Measurements from ENCODE around the gene ADAMTSL1. TPM values are rescaled to one million over a fixed set of nuclear protein-coding genes. Genes with fewer than 3 reads are reported as not detected.

Gene ADAMTSL1
- total RNA-seq, 1 experiment from 2014 or later, result not detected

DNA sequence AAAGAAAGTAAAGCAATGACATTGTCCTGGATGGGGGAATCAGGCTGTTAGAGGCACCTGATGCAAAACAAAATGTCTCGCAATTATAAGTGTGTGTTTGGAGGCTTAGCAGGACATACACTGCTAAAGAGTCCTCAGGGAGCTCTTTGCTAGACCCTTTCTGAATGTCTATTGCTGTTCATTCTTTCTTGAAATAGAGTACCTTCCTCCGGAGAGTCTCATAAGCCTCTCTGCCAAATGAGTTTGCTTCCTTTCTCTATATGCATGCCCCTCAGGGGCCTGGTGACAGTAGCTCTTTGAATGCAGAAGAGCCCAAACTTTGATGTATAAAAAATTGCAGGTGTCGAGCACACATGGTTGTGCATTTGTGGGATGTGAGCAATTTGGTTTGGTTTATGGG lies 26.4 kb upstream of the ADAMTSL1 start:
- DNase-seq, result no peak
- H3K4me1 Mint-ChIP-seq (ENCODE audit: low read depth, unreplicated experiment), result no peaks in the 10 kb centered on the region
- intact Hi-C loops (cut with micrococcal nuclease; ENCODE audit: unreplicated experiment), result no loop called here
- no peaks in the 10 kb centered on the region for H3K9me3 Mint-ChIP-seq (ENCODE audit: low read depth, unreplicated experiment)
- TF ChIP-seq, protein P1, sequence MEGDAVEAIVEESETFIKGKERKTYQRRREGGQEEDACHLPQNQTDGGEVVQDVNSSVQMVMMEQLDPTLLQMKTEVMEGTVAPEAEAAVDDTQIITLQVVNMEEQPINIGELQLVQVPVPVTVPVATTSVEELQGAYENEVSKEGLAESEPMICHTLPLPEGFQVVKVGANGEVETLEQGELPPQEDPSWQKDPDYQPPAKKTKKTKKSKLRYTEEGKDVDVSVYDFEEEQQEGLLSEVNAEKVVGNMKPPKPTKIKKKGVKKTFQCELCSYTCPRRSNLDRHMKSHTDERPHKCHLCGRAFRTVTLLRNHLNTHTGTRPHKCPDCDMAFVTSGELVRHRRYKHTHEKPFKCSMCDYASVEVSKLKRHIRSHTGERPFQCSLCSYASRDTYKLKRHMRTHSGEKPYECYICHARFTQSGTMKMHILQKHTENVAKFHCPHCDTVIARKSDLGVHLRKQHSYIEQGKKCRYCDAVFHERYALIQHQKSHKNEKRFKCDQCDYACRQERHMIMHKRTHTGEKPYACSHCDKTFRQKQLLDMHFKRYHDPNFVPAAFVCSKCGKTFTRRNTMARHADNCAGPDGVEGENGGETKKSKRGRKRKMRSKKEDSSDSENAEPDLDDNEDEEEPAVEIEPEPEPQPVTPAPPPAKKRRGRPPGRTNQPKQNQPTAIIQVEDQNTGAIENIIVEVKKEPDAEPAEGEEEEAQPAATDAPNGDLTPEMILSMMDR (IDR thresholded peaks at IDR 0.05; ENCODE audit: unreplicated experiment), result no peak
- no peaks in the 10 kb centered on the region for H3K36me3 Mint-ChIP-seq (ENCODE audit: insufficient read depth, unreplicated experiment)
- BruUV-seq (replicated peaks), result no TSS peak
- H3K27ac Mint-ChIP-seq (ENCODE audit: unreplicated experiment), result no peak overlapping the region
- no peak overlapping the region for H3K4me3 Mint-ChIP-seq (ENCODE audit: low read depth, unreplicated experiment)
- CTCF ChIA-PET, result no interaction called here
- no peaks in the 10 kb centered on the region for H3K27me3 Mint-ChIP-seq (ENCODE audit: unreplicated experiment)

DNA sequence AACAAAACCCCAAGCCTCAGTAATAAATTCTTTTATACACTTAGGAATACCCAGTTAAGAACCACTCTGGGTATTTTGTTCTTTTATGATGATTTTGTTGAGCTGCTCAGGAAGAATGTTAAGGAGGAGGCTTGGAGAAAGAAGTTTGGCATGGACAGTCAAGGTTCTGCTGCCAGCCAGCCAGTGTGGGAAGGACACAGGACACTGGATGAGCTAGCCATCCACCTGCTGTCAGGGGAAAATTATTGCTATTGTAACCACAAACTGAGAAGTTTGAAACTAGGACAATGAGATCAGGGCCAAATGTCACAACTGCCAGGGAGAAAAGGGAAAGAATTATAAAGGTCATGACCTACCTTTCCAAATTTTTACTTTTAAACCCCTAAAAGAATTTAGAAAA lies 25.9 kb upstream of the ADAMTSL1 start:
- TF ChIP-seq, protein P1 (IDR thresholded peaks at IDR 0.05; ENCODE audit: unreplicated experiment), result no peak
- Mint-ChIP-seq H3K4me3 (ENCODE audit: low read depth, unreplicated experiment) (no peak overlapping the region), H3K4me1 (ENCODE audit: low read depth, unreplicated experiment) (no peaks in the 10 kb centered on the region), H3K9me3 (ENCODE audit: low read depth, unreplicated experiment) (no peaks in the 10 kb centered on the region), H3K27ac (ENCODE audit: unreplicated experiment) (no peak overlapping the region), H3K36me3 (ENCODE audit: insufficient read depth, unreplicated experiment) (no peaks in the 10 kb centered on the region), H3K27me3 (ENCODE audit: unreplicated experiment) (no peaks in the 10 kb centered on the region)
- intact Hi-C loops (cut with micrococcal nuclease; ENCODE audit: unreplicated experiment), result no loop called here
- CTCF ChIA-PET, result no interaction called here
- BruUV-seq (replicated peaks), result no TSS peak
- DNase-seq, result no peak

DNA sequence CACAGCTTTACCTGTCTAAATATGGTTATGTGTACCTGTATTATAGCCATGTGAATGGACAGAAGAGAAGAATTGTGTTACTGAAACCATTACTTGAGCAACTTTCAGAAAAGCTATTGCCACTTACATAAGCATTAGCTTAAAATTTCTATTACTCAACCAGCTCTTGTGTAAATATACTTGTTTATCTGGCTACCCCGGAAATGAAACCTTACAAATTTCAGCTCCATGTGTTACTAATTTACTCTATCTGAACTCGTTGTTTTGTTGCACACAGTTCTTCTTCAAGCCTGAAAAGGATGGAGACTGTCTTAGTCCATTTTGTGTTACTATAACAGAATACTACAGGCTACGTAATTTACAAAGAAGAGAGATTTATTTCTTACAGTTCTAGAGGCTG lies 22.5 kb upstream of the ADAMTSL1 start:
- Mint-ChIP-seq H3K4me1 (ENCODE audit: low read depth, unreplicated experiment) (no peaks in the 10 kb centered on the region), H3K9me3 (ENCODE audit: low read depth, unreplicated experiment) (no peaks in the 10 kb centered on the region), H3K27ac (ENCODE audit: unreplicated experiment) (no peak overlapping the region), H3K27me3 (ENCODE audit: unreplicated experiment) (no peaks in the 10 kb centered on the region), H3K36me3 (ENCODE audit: insufficient read depth, unreplicated experiment) (no peaks in the 10 kb centered on the region), H3K4me3 (ENCODE audit: low read depth, unreplicated experiment) (no peak overlapping the region)
- TF ChIP-seq, protein P1 (IDR thresholded peaks at IDR 0.05; ENCODE audit: unreplicated experiment), result no peak
- DNase-seq, result no peak
- intact Hi-C loops (cut with micrococcal nuclease; ENCODE audit: unreplicated experiment), result no loop called here
- CTCF ChIA-PET, result no interaction called here
- BruUV-seq (replicated peaks), result no TSS peak

DNA sequence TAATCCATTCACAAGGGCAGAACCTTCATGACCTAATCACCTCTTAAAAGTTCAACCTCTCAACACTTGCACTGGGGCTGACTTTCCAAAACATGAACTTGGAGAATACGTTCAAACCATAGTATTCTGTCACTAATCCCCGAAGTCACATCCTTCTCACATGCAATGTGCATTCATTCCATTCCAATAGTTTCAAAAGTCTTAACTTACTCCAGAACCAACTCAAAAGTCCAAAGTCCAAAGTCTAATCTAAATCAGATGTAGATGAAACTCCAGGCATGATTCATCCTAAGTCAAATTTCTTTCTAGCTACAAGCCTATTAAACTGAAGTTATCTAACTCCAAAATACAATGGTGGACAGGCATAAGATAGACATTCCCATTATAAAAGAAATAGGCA lies 21.7 kb upstream of the ADAMTSL1 start:
- Mint-ChIP-seq H3K27ac (ENCODE audit: unreplicated experiment) (no peak overlapping the region), H3K36me3 (ENCODE audit: insufficient read depth, unreplicated experiment) (no peaks in the 10 kb centered on the region), H3K9me3 (ENCODE audit: low read depth, unreplicated experiment) (no peaks in the 10 kb centered on the region), H3K4me1 (ENCODE audit: low read depth, unreplicated experiment) (no peaks in the 10 kb centered on the region), H3K4me3 (ENCODE audit: low read depth, unreplicated experiment) (no peak overlapping the region), H3K27me3 (ENCODE audit: unreplicated experiment) (no peaks in the 10 kb centered on the region)
- BruUV-seq (replicated peaks), result no TSS peak
- no peak for DNase-seq
- intact Hi-C loops (cut with micrococcal nuclease; ENCODE audit: unreplicated experiment), result no loop called here
- TF ChIP-seq, protein P1 (IDR thresholded peaks at IDR 0.05; ENCODE audit: unreplicated experiment), result no peak
- CTCF ChIA-PET, result interaction anchor here (0.5 kb wide), 1 partner anchor 192 kb away, joined by 9 read pairs; no protein-coding TSS in a partner anchor
